GM19193 (cell line): Measurements from ENCODE around the gene EDIL3.

Experiments used
- POLR2A ChIP-seq: IDR thresholded peaks from 4 replicates; pipeline ENCODE4 v1.6.1; 2011; ENCODE audit not compliant: insufficient read depth, insufficient read length; ENCODE audit errors: extremely low read depth

Gene EDIL3

GRCh38 chr5:84285641-84286637 is 98.7 kb downstream of the EDIL3 start:
- TF ChIP-seq POLR2A = no peak

GRCh38 chr5:84281383-84281782 is 103.3 kb downstream of the EDIL3 start:
- no peak for TF ChIP-seq POLR2A

GRCh38 chr5:84279234-84279633 is 105.4 kb downstream of the EDIL3 start:
- TF ChIP-seq POLR2A = no peak

GRCh38 chr5:84275609-84276008 is 109.1 kb downstream of the EDIL3 start:
- no peak for TF ChIP-seq POLR2A

GRCh38 chr5:84274585-84275468 is 109.9 kb downstream of the EDIL3 start:
- TF ChIP-seq POLR2A = no peak

- no peak for TF ChIP-seq POLR2A
Measured at GRCh38 chr5:84273517-84273883, 111.2 kb downstream of the EDIL3 start.

GRCh38 chr5:84272771-84273516 is 111.7 kb downstream of the EDIL3 start:
- TF ChIP-seq POLR2A = no peak

- no peak for TF ChIP-seq POLR2A
Measured at GRCh38 chr5:84265739-84266550, 118.7 kb downstream of the EDIL3 start.

GRCh38 chr5:84265130-84265529 is 119.5 kb downstream of the EDIL3 start:
- no peak for TF ChIP-seq POLR2A

GRCh38 chr5:84260939-84261338 is 123.7 kb downstream of the EDIL3 start:
- no peak for TF ChIP-seq POLR2A

- no peak for TF ChIP-seq POLR2A
Measured at GRCh38 chr5:84260140-84260539, 124.5 kb downstream of the EDIL3 start.

GRCh38 chr5:84259283-84260045 is 125.2 kb downstream of the EDIL3 start:
- no peak for TF ChIP-seq POLR2A

- no peak for TF ChIP-seq POLR2A
Measured at GRCh38 chr5:84257061-84257460, 127.6 kb downstream of the EDIL3 start.
